CD4-positive, alpha-beta T cell treated with Interleukin-17A for 4 hours (primary cell): ENCODE measurements around the gene GALNT17.

Source experiments
- DNase-seq: peaks from one replicate; pipeline ENCODE4 v3.0.0-alpha.2; 2020; ENCODE audit warnings: mixed read lengths

GALNT17 gene

GRCh38 chr7:71286924-71287323, 155.0 kb downstream of the GALNT17 start:
- DNase-seq = no peak

GRCh38 chr7:71290452-71290851, 158.5 kb downstream of the GALNT17 start:
- no peak for DNase-seq

- DNase-seq = no peak
These were observed 166.4 kb downstream of the GALNT17 start for GRCh38 chr7:71298378-71298777.

DNA sequence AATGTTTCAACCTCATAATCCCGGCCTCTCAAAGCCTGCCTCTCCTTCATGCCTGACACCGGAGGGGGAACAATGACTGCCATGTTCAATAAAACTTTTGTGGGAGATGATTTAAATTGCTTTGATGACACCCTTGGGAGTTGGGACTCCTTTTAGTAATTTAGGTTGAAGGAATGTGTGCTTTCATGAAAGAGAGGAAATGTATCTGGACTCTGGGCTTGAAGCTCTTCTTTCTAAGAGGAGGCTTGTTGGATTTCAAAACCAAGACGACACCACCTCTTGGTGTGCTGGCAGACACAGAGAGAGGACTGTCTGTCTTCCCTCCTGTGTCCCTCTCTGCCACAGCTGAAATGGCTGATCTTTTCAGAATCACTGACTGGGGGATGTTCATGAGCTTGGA, 168.1 kb downstream of the GALNT17 start:
- no peak for DNase-seq

GRCh38 chr7:71300603-71301002, 168.7 kb downstream of the GALNT17 start:
- DNase-seq = no peak

- no peak for DNase-seq
These were observed 169.2 kb downstream of the GALNT17 start for GRCh38 chr7:71301167-71301566.

DNA sequence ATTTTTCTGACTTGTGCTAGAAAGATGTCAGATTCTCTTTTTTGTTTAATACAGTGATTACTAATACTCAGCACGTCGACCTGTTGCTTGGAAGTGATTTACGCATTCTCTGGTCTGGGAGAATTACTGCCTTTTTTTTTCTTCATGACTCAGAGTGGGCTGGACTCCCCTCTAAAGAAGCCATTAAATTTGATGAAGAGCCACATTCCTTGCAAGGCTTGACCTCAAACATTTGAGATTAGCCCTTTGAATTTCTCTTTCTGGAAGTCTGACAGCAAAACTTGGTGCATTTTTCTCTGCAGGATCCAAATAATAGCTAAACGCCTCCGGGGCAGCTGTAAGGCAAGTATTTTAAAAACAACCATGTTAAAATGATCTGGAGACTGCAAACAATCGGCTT, 171.6 kb downstream of the GALNT17 start:
- DNase-seq = no peak

DNA sequence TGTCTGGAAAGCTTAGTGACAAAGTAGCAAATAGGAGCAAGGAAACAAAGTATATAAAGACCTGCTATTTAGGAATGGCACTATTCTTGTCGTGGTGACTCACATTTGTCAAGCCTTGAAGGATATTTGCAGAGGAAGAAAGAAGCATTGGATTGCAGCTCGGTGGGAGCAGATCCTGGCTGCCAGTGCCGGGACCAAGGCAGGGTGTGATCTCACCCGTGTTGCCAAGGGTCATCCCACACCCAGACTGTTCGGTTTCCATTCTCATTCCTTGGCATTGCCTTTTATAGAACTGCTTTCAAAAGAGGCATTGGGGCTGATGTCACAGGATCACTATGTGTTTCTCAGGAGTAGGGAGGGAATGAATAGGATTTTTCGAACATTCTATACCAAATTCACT, 176.2 kb downstream of the GALNT17 start:
- DNase-seq = no peak

DNA sequence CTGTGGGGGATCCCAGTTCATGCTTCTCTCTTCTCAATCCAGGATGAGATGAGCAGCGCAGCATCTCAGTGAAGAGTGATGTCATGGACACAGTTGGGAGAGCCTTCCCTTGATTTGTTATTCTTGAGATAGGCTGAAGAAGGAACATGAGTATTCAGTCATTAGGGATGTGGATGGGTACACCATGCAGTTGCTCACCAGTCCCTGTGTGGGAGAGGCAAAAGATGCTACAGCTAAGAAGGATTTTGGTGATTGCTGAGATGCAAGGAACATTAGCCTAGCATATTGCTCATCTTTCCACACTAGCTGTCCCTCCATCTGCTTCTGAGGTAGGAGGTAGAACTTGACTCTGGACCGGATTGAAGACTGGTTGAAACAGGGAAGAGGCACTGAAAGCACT, 179.6 kb downstream of the GALNT17 start:
- no peak for DNase-seq

- no peak for DNase-seq
These were observed 181.0 kb downstream of the GALNT17 start for GRCh38 chr7:71312755-71313490.

GRCh38 chr7:71313553-71313952, 181.6 kb downstream of the GALNT17 start:
- no peak for DNase-seq

DNA sequence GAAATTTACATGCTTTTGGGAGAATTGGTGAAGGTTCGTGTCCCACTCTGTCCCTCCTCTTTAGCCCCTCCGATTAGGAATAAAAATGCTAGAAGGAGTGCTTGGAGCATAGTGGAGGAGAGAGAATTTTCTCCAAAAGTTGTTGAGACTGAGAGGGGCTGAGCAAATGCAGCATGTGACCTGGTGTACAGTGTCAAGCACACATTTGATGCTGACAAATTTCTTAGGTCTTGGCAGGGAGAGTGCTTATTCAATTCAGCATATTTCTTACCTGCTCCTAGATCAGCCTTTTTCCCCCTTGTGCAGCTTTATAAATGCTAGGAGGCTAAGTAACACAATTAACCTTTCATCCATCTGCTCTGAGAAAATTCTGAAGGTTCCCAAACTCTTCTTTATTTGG, 189.0 kb downstream of the GALNT17 start:
- no peak for DNase-seq

DNA sequence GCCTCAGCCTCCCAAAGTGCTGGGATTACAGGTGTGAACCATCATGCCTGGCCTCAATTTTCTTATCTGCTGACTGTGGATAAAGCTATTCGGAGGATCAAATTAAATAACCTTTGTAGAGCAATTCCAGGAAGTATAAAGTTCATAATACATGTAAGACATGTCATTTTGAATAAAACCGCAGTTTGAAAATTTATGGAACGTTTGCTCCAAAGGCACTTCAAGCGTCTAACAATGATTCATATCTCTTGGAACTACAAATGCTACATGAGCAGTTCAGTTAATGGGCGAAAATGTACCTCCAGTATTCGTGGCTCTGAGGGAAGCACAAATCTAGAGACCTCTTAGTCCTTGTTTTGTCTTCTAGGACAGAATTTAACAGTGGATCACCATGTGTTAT, 190.3 kb downstream of the GALNT17 start:
- DNase-seq = no peak

DNA sequence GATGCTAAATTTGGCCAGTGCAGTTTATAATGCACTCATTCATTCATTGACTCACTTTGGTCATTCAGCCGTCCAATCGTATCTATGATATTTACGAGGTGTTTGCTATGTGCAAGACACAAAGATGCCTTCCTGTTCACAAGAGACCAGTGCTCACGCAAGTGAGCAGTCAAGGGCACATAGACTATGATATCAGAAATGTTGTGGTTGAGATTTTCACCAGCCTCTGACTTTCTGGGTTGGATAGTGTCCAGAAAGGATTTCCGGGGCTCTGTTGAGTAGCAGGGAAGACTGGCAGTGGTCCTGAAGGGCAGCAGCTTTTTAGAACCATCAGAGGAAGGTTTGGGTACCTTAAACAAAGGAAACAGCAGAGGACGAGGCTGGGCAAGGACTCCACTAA, 191.8 kb downstream of the GALNT17 start:
- no peak for DNase-seq

DNA sequence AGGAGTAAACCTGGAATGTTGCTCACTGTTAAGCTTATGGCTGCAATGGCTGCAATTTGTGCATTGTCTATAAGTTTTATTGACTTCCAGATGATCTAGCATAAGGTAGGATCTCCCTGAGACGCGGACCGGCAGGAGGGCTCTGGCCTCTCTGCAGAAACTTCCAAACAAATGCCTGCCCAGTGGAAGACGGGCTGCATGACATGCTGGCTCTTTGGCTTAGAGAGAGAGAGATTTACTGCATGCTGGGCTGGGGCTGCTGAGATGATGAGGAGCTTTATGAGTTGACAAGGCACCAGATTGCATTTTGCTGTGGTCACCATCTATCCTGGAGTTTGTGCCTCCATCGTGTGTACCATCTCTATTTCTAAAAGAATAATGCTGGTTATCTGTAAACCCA, 193.2 kb downstream of the GALNT17 start:
- no peak for DNase-seq

- no peak for DNase-seq
These were observed 194.7 kb downstream of the GALNT17 start for GRCh38 chr7:71326595-71326994.

- no peak for DNase-seq
These were observed 196.0 kb downstream of the GALNT17 start for GRCh38 chr7:71327946-71328345.

- no peak for DNase-seq
These were observed 197.2 kb downstream of the GALNT17 start for GRCh38 chr7:71329030-71329660.

GRCh38 chr7:71332207-71332606, 200.3 kb downstream of the GALNT17 start:
- DNase-seq = no peak

GRCh38 chr7:71334541-71334940, 202.6 kb downstream of the GALNT17 start:
- DNase-seq = no peak

DNA sequence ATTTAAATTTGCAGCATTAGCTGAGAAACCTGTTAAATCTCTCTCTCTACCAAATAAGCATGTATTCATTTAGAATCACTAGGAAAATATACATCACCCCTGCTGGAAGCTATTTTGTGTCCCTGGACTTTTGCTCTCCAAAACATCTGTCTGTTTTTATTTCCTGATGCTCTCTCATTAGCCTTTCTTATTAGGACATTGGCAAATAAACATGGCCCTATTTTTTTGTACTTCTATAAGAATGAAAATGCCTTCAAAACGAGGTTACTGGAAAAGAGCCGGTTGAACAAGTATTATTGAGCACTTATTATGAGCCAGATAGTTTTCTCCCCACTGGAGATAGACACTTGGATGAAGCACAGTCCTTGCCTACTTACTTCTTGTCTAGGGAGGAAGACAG, 206.9 kb downstream of the GALNT17 start:
- DNase-seq = no peak

DNA sequence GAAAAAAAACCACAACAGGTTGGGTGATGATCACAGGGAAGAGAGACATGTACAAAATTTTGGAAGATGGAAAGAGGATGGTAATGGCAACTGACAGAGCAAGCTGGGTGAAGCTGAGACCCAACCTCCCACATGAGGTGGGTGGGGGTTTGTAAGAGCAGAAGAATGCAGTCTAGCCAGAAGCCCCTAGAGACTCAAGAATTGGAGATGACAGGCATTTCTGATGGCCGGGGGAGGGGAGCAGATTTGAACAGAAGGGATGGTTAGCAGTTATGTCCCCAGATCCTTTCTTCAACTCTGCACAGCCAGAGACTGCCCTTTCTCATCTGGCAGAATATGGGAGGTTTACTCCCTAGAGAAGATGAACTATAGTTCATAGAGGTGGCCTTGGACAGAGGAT, 208.0 kb downstream of the GALNT17 start:
- DNase-seq = no peak

GRCh38 chr7:71342202-71342601, 210.3 kb downstream of the GALNT17 start:
- DNase-seq = no peak

- no peak for DNase-seq
These were observed 211.1 kb downstream of the GALNT17 start for GRCh38 chr7:71343039-71343438.

DNA sequence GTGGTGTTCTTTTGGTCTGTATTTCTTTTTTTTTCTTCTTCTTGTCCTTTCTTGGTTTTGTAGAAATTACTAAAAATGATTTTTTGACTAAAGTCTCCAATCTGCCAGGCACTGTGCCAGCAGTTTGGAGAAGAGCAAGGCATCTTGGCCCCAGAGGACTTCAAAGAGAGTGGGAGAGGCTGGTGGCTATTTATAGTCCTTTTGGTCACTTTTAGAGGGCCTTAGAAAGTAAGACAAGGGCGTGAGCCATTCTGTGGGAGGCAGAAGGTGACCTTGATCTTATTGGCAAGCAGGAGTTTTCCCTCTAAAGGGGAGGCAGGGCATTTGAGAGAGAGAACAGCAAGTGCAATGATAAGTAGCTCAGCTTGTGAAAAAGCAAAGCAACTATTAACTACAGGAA, 211.9 kb downstream of the GALNT17 start:
- no peak for DNase-seq
